Stomach (tissue), 9 donors: ENCODE measurements around the gene CLSTN3. TPM values are rescaled to one million over a fixed set of nuclear protein-coding genes. Genes with fewer than 3 reads are reported as not detected.

ENCODE experiments used
- DNase-seq, 2 donors: peaks; one replicate each; pipeline versions ENCODE4 v3.0.0 to v3.0.0-alpha.2; 2013 to 2019
- H3K27ac ChIP-seq, 5 donors: fragments of 200-600 bp in 4 of 5; sonication (generic) in 4 of 5; one replicate each; pipeline ENCODE4 v1.5.1; 2013 to 2019; ENCODE audit warnings: mild to moderate bottlenecking in 1 of 5, moderate library complexity in 1 of 5
- H3K27me3 ChIP-seq, 3 donors: fragments of 200-600 bp; sonication (generic); one replicate each; pipeline ENCODE4 v1.5.1; 2017 to 2019; ENCODE audit warnings: mixed run types in 1 of 3
- H3K36me3 ChIP-seq, 4 donors: fragments of 200-600 bp; sonication (generic); 1 replicate in 3 of 4; 2 replicates in 1 of 4; pipeline ENCODE4 v1.5.1; 2016 to 2019
- H3K4me1 ChIP-seq, 4 donors: fragments of 200-600 bp; sonication (generic); one replicate each; pipeline ENCODE4 v1.5.1; 2016 to 2019
- H3K4me3 ChIP-seq, 4 donors: fragments of 200-600 bp; sonication (generic) in 3 of 4; one replicate each; pipeline ENCODE4 v1.5.1; 2016 to 2019; ENCODE audit warnings: mild to moderate bottlenecking in 1 of 4
- H3K9me3 ChIP-seq, 4 donors: fragments of 200-600 bp; sonication (generic); one replicate each; pipeline ENCODE4 v1.5.1; 2016 to 2019
- EP300 ChIP-seq: sonication (generic); formaldehyde crosslinking; IDR thresholded peaks from one replicate; pipeline ENCODE4 v1.6.1; 2017; ENCODE audit warnings: antibody characterized with exemption
- POLR2A ChIP-seq, 4 donors: fragments of 450-650 bp; IDR thresholded peaks; one replicate each; pipeline ENCODE4 v1.6.1; 2016; ENCODE audit warnings: antibody characterized with exemption in 4 of 4, control low read depth in 2 of 4, mild to moderate bottlenecking in 1 of 4, moderate library complexity in 1 of 4
- POLR2AphosphoS5 ChIP-seq, 3 donors: sonication (generic); formaldehyde crosslinking; IDR thresholded peaks; one replicate each; pipeline ENCODE4 v1.6.1; 2016; ENCODE audit warnings: antibody characterized with exemption in 3 of 3
- WGBS, 5 donors: extraction: QIAGEN DNeasy Blood & Tissue Kit in 3 of 5; methylation state at CpG; one replicate each; pipeline versions ENCODE4 v1.1.5 to v1.1.7; 2013 to 2018; 5-methylcytosine and 5-hydroxymethylcytosine counted together
- intact Hi-C: fragments of 100-400 bp; cut with DNase I; formaldehyde crosslinking; loops from one replicate; pipeline ENCODE4 v1.15.1; 2023; ENCODE audit warnings: low total_unique reads
- polyA plus RNA-seq, 3 donors: library from polyadenylated mRNA; stranded (reverse); fragments of 200-250 nt; gene quantifications; one replicate each; pipeline ENCODE4 v1.2.3, GENCODE V29; 2013
- total RNA-seq, 5 donors: library from RNA; depleted of rRNA; stranded (reverse); fragments of >200 nt; gene quantifications; one replicate each; pipeline versions ENCODE4 v1.1.0 to v1.2.3, GENCODE V29; 2014 to 2016
- TF ChIP-seq, protein P1 (sequence below), 7 experiments: fragments of 450-650 bp in 4 of 7; fragments of 200-600 bp in 3 of 7; sonication (generic) in 3 of 7; IDR thresholded peaks; one replicate each; pipeline ENCODE4 v1.5.1; 2016 to 2019; ENCODE audit warnings: antibody characterized with exemption in 7 of 7, control low read depth in 2 of 7, mild to moderate bottlenecking in 1 of 7
- donor health status: healthy with polysubstance abuse.
- donor health status: Bipolar disorder and iron deficiency.
- donor health status: healthy.

The CLSTN3 gene
- total and polyA plus RNA-seq, 8 donors: 2.4 to 149 (median 17.5) TPM

DNA sequence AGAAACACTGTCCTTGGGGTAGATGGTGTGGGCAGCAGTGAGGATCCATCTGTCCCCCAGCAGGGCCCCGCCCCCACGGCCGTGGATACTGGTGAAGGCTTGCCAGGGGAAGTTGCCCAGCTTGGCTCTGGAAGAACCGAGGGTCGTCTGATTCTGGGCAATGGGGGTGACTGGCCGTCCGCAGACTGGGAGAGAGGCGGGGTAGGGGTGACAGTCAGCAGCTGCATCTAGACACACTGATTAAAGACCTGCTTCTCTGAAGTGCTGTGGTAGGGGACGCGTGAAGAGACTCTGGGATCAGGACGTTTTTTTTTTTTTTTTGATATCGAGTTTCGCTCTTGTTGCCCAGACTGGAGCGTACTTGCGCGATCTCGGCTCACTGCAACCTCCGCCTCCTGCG lies 33.2 kb upstream of the CLSTN3 start:
- TF ChIP-seq POLR2AphosphoS5 (IDR thresholded peaks at IDR 0.05) (no peak), EP300 (no peak), POLR2A (IDR thresholded peaks at IDR 0.05) (no peak)
- TF ChIP-seq, protein P1, sequence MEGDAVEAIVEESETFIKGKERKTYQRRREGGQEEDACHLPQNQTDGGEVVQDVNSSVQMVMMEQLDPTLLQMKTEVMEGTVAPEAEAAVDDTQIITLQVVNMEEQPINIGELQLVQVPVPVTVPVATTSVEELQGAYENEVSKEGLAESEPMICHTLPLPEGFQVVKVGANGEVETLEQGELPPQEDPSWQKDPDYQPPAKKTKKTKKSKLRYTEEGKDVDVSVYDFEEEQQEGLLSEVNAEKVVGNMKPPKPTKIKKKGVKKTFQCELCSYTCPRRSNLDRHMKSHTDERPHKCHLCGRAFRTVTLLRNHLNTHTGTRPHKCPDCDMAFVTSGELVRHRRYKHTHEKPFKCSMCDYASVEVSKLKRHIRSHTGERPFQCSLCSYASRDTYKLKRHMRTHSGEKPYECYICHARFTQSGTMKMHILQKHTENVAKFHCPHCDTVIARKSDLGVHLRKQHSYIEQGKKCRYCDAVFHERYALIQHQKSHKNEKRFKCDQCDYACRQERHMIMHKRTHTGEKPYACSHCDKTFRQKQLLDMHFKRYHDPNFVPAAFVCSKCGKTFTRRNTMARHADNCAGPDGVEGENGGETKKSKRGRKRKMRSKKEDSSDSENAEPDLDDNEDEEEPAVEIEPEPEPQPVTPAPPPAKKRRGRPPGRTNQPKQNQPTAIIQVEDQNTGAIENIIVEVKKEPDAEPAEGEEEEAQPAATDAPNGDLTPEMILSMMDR (IDR thresholded peaks at IDR 0.05): no peak
- no peak overlapping the region for H3K27ac ChIP-seq

DNA sequence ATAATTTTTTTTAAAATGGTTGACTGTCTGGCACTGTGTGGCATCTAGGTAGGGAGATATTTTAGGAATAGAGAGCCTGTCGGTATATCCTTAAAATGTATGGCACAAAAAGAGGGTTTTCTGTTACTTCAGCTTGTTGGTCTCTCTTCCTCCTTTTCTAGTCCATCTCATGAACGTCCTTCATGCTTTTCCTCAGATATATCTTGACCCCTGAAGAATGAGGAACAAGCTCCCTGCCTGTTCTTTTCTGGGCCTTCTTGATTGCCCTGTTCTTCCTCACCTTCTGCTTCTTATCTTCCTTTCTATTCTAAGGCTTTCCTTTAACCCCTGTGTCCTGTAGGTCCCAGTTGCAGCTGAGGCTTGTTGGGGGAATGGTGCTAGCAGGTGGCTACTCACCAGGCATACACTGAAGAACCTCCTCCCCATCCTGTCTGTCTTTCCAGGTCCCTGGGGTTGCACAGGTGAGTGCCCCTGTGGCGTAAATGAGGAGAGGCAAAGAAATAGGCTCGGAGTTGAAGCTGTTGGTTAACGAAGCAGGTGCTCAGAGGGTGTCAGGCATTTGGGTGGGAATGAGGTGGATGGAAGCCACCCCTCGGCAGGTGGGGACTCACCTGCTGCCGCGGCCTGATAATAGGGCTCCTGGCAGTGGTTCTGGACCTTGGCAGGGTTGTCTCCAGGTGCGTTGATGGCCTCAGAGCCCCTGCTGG lies 30.7 kb upstream of the CLSTN3 start:
- H3K4me1 ChIP-seq: peaks cover 0 to 2% (median 0%) of the 10 kb centered on the region in 4 donors
- no peak for DNase-seq
- no peaks in the 10 kb centered on the region for H3K9me3 ChIP-seq
- intact Hi-C loops: no loop called here
- H3K27me3 ChIP-seq: no peaks in the 10 kb centered on the region
- no peak overlapping the region for H3K4me3 ChIP-seq
- TF ChIP-seq POLR2AphosphoS5 (IDR thresholded peaks at IDR 0.05) (no peak), EP300 (no peak), POLR2A (IDR thresholded peaks at IDR 0.05) (no peak)
- TF ChIP-seq, protein P1 (IDR thresholded peaks at IDR 0.05): no peak
- H3K36me3 ChIP-seq: peaks cover 15 to 80% (median 59%) of the 10 kb centered on the region in 4 donors
- 79 to 89% (median 83%) methylated on average over 9 of the region's 9 CpGs for WGBS, 5 donors
- no peak overlapping the region for H3K27ac ChIP-seq

More for the DNA sequence above, 33.2 kb upstream of the CLSTN3 start:
- no peak for DNase-seq
- H3K36me3 ChIP-seq: peaks cover 15 to 57% (median 41%) of the 10 kb centered on the region in 4 donors
- no peaks in the 10 kb centered on the region for H3K27me3 ChIP-seq
- H3K4me3 ChIP-seq: no peak overlapping the region
- WGBS, 5 donors: 77 to 92% (median 81%) methylated on average over 17 to 19 of the region's 19 CpGs
- intact Hi-C loops: no loop called here
- no peaks in the 10 kb centered on the region for H3K9me3 ChIP-seq
- H3K4me1 ChIP-seq: peaks cover 7 to 20% (median 13%) of the 10 kb centered on the region in 4 donors

DNA sequence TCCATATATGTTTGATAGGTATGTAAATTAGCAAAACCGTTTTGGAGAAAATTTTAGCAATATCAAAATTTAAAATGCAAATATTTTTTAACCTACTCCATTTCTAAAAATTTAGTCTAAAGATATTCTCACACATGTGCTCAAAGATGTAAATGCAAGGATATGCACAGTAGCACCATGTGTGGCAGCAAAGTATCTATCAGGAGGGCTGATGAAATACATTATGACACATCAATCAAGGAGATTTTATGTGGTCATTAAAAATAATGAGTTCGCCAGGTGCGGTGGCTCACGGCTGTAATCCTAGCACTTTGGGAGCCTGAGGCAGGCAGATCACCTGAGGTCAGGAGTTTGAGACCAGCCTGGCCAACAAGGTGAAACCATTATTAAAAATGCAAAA lies 29.9 kb upstream of the CLSTN3 start:
- TF ChIP-seq, protein P1 (IDR thresholded peaks at IDR 0.05): no peak
- TF ChIP-seq POLR2AphosphoS5 (IDR thresholded peaks at IDR 0.05): no peak
- TF ChIP-seq EP300: no peak
- TF ChIP-seq POLR2A (IDR thresholded peaks at IDR 0.05): no peak
- H3K36me3 ChIP-seq: peaks cover 15 to 88% (median 63%) of the 10 kb centered on the region in 4 donors
- WGBS, 5 donors: 77 to 92% (median 87%) methylated on average over 4 of the region's 4 CpGs

DNA sequence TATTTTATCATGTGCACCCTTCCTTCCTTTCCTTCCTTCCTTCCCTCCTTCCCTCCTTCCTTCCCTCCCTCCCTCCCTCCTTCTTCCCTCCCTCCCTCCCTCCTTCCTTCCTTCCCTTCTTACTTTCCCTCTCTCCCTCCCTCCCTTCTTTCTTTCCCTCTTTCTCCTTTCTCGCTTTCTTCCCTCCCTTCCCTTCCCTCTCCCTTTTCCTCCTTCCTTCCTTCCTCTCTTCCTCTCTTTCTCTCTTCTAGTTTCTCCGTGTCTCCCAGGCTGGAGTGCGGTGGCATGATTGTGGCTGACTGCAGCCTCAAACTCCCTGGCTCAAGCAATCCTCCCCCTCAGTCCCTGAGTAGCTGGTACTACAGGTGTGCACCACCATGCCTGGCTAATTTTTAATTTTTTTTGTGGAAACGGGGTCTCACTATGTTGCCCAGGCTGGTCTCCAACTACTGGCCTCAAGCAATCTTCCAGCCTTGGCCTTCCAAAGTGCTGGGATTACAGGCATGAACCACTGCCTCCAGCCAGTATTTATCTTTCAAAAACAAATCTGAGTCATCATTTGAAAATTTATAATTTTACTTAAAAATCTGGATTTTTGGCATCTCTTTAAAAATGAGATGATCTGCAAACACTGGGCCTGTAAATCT lies 29.0 kb upstream of the CLSTN3 start:
- H3K27ac ChIP-seq: peak overlapping the region in 2 of 5 donors; percentile 20 to 24
- H3K36me3 ChIP-seq: peaks cover 15 to 90% (median 63%) of the 10 kb centered on the region in 4 donors
- DNase-seq: no peak
- WGBS, 5 donors: 85 to 96% (median 92%) methylated on average over 4 of the region's 4 CpGs
- TF ChIP-seq EP300: no peak
- TF ChIP-seq, protein P1 (IDR thresholded peaks at IDR 0.05): no peak
- no peak for TF ChIP-seq POLR2A (IDR thresholded peaks at IDR 0.05)
- TF ChIP-seq POLR2AphosphoS5 (IDR thresholded peaks at IDR 0.05): no peak
- H3K9me3 ChIP-seq: no peaks in the 10 kb centered on the region
- intact Hi-C loops: no loop called here
- no peaks in the 10 kb centered on the region for H3K27me3 ChIP-seq
- peaks cover 0 to 17% (median 2%) of the 10 kb centered on the region in 4 donors for H3K4me1 ChIP-seq
- no peak overlapping the region for H3K4me3 ChIP-seq

More for the DNA sequence above, 29.9 kb upstream of the CLSTN3 start:
- Histone ChIP-seq H3K27me3 (no peaks in the 10 kb centered on the region), H3K4me1 (peaks cover 0 to 10% (median 0%) of the 10 kb centered on the region in 4 donors), H3K9me3 (no peaks in the 10 kb centered on the region), H3K27ac (no peak overlapping the region), H3K4me3 (no peak overlapping the region)
- intact Hi-C loops: no loop called here
- no peak for DNase-seq
